ENCODE results near the gene KL.

The KL gene

DNA sequence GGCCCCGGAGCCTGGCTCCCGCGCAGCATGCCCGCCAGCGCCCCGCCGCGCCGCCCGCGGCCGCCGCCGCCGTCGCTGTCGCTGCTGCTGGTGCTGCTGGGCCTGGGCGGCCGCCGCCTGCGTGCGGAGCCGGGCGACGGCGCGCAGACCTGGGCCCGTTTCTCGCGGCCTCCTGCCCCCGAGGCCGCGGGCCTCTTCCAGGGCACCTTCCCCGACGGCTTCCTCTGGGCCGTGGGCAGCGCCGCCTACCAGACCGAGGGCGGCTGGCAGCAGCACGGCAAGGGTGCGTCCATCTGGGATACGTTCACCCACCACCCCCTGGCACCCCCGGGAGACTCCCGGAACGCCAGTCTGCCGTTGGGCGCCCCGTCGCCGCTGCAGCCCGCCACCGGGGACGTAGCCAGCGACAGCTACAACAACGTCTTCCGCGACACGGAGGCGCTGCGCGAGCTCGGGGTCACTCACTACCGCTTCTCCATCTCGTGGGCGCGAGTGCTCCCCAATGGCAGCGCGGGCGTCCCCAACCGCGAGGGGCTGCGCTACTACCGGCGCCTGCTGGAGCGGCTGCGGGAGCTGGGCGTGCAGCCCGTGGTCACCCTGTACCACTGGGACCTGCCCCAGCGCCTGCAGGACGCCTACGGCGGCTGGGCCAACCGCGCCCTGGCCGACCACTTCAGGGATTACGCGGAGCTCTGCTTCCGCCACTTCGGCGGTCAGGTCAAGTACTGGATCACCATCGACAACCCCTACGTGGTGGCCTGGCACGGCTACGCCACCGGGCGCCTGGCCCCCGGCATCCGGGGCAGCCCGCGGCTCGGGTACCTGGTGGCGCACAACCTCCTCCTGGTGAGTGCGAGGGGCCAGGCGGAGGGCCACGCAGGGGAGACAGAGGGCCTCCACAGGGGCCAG lies at the start of gene KL:
TSS of gene KL (plus strand) at position 10 of the 909 bp plus-strand sequence. CDS start at position 28, 18 bp downstream.
- H3K36me3 ChIP-seq (replicated peaks) = no peaks in the 10 kb centered on the region
- peaks cover 19% of the 10 kb centered on the region for H3K27me3 ChIP-seq (replicated peaks)
- H3K4me3 ChIP-seq (ENCODE audit: low read depth, low read length) = peak within 1 kb of the TSS; percentile 50
- in situ Hi-C loops (cut with HindIII; ENCODE audit: low pct_ligation_motif_present, low sequenced_read_pairs) = no loop called here
- H3K27ac ChIP-seq = no peak within 1 kb of the TSS
- TF ChIP-seq, protein P1, sequence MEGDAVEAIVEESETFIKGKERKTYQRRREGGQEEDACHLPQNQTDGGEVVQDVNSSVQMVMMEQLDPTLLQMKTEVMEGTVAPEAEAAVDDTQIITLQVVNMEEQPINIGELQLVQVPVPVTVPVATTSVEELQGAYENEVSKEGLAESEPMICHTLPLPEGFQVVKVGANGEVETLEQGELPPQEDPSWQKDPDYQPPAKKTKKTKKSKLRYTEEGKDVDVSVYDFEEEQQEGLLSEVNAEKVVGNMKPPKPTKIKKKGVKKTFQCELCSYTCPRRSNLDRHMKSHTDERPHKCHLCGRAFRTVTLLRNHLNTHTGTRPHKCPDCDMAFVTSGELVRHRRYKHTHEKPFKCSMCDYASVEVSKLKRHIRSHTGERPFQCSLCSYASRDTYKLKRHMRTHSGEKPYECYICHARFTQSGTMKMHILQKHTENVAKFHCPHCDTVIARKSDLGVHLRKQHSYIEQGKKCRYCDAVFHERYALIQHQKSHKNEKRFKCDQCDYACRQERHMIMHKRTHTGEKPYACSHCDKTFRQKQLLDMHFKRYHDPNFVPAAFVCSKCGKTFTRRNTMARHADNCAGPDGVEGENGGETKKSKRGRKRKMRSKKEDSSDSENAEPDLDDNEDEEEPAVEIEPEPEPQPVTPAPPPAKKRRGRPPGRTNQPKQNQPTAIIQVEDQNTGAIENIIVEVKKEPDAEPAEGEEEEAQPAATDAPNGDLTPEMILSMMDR (IDR thresholded peaks at IDR 0.05; ENCODE audit: low read depth, low read length, missing control alignments) = peak; percentile 1
- DNase-seq = no peak

DNA sequence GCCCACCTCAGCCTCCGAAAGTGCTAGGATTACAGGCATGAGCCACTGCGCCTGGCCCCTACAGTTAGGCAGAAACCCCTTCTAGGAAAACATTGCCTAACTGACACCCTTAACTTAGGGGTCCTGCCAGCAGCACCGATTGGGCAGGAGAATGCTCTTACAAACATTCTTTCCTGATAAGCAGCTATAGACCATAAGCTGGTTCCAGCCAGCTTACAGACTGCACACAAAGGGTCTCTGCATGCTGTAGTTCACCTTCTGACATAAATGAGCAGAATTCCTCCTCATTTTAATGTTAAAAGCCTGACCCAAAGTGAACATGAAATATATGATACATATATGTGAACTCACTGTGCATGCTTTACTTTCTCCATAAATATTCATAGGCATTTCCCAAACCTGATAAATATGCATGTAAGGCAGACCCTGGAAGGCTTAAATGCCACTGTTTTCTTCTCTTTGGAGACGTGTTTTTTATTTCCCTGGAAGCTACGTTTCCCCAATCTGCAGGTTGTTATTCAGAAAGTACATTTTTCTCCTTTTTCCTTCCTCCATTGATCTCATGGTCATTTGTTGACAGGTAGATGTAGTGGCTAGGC lies 48.5 kb upstream of the KL start:
- Histone ChIP-seq H3K27me3 (replicated peaks) (no peaks in the 10 kb centered on the region), H3K27ac (no peak overlapping the region), H3K4me3 (ENCODE audit: low read depth, low read length) (no peak overlapping the region), H3K36me3 (replicated peaks) (no peaks in the 10 kb centered on the region)
- in situ Hi-C loops (cut with HindIII; ENCODE audit: low pct_ligation_motif_present, low sequenced_read_pairs) = no loop called here
- DNase-seq = no peak
- TF ChIP-seq, protein P1 (IDR thresholded peaks at IDR 0.05; ENCODE audit: low read depth, low read length, missing control alignments) = no peak

DNA sequence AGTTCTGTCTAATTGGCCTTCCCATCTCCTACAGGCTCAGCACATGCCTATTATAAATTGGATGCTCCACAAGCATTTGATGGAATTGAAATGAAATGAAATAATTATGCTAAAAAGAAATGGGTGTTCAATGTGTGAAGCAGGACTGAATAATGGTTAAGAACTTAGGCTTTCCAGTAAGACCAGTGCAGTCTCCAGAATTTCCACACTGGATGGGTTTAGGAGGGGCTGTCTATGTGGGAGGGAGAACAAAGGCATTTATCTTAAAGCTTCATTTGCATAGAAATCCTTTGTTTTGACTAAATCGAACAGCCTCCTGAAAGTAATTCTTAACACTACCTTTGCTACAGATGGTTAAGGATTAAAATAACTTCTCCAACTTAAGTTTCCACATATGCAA lies 47.9 kb upstream of the KL start:
- TF ChIP-seq, protein P1 (IDR thresholded peaks at IDR 0.05; ENCODE audit: low read depth, low read length, missing control alignments) = no peak
- no peak for DNase-seq
- in situ Hi-C loops (cut with HindIII; ENCODE audit: low pct_ligation_motif_present, low sequenced_read_pairs) = no loop called here
- H3K4me3 ChIP-seq (ENCODE audit: low read depth, low read length) = no peak overlapping the region
- H3K36me3 ChIP-seq (replicated peaks) = no peaks in the 10 kb centered on the region
- no peak overlapping the region for H3K27ac ChIP-seq
- no peaks in the 10 kb centered on the region for H3K27me3 ChIP-seq (replicated peaks)

DNA sequence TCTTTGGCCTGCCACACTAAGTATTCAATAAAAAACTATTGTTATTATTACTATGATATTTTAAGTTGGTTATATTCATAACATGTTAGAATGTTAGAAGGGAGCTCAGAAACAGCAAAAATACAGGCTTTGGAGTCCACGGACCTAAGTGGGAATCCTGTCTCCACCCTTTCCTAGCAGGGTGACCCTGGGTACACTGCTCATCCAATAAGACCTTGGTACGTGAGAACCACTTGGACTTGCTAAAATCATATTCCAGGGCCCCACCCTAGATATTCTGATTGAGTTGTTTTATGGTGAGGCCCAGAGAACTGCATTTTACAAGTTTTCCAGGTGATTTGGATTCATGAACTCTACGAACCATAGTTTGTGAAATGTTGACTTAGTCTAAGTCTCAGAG lies 47.4 kb upstream of the KL start:
- no peak overlapping the region for H3K4me3 ChIP-seq (ENCODE audit: low read depth, low read length)
- TF ChIP-seq, protein P1 (IDR thresholded peaks at IDR 0.05; ENCODE audit: low read depth, low read length, missing control alignments) = no peak
- DNase-seq = no peak
- H3K27me3 ChIP-seq (replicated peaks) = no peaks in the 10 kb centered on the region
- in situ Hi-C loops (cut with HindIII; ENCODE audit: low pct_ligation_motif_present, low sequenced_read_pairs) = no loop called here
- H3K27ac ChIP-seq = no peak overlapping the region
- no peaks in the 10 kb centered on the region for H3K36me3 ChIP-seq (replicated peaks)

DNA sequence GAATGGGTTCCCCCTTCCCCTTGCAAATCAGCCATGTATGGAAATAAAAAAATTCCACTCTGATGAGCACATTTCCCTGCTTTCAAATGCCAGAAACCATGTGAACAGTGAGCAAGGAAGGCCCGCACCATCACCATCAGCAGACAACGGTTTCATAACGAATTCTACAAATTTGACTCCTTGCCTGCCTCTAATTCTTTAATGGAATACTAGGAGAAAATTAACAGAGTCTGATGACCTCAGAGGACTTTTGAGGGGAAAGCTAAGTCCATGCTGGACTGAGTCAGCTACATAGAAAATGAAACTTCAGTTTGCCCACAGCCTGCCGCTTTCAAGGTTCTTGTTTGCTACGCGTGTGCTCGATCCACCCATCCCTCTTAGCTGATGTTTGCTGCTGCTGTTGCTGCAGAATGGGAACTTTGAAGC lies 46.7 kb upstream of the KL start:
- in situ Hi-C loops (cut with HindIII; ENCODE audit: low pct_ligation_motif_present, low sequenced_read_pairs) = no loop called here
- TF ChIP-seq, protein P1 (IDR thresholded peaks at IDR 0.05; ENCODE audit: low read depth, low read length, missing control alignments) = no peak
- no peaks in the 10 kb centered on the region for H3K36me3 ChIP-seq (replicated peaks)
- H3K27ac ChIP-seq = peak overlapping the region; percentile 59
- H3K27me3 ChIP-seq (replicated peaks) = no peaks in the 10 kb centered on the region
- DNase-seq = peak; percentile 45
- H3K4me3 ChIP-seq (ENCODE audit: low read depth, low read length) = no peak overlapping the region
